A172 (cell line): ENCODE results near the gene ZSCAN5A. TPM values are rescaled to one million over a fixed set of nuclear protein-coding genes. Genes with fewer than 3 reads are reported as not detected.
"Not testable (repeated sequence)": the region's sequence is repeated elsewhere in the genome, so short reads cannot be mapped to it uniquely, and the experiment has no call there.

Experiments
- DNase-seq: peaks from one replicate; pipeline ENCODE4 v3.0.0-alpha.2; 2015; ENCODE audit warnings: low spot score
- total RNA-seq: library from RNA; depleted of rRNA; stranded (reverse); fragments of >200 nt; shearing (Covaris generic); gene quantifications from 2 replicates; pipeline ENCODE4 v1.2.3, GENCODE V29; 2014; rRNA removed

The ZSCAN5A gene
- total RNA-seq, 1 experiment from 2014 or later: 6.6 TPM

GRCh38 chr19:56211718-56212117 is 102.9 kb downstream of the ZSCAN5A start:
- DNase-seq: no peak

GRCh38 chr19:56210036-56210435 is 104.6 kb downstream of the ZSCAN5A start:
- DNase-seq: not testable (repeated sequence)

GRCh38 chr19:56209091-56209490 is 105.5 kb downstream of the ZSCAN5A start:
- DNase-seq: peak; percentile 21

DNA sequence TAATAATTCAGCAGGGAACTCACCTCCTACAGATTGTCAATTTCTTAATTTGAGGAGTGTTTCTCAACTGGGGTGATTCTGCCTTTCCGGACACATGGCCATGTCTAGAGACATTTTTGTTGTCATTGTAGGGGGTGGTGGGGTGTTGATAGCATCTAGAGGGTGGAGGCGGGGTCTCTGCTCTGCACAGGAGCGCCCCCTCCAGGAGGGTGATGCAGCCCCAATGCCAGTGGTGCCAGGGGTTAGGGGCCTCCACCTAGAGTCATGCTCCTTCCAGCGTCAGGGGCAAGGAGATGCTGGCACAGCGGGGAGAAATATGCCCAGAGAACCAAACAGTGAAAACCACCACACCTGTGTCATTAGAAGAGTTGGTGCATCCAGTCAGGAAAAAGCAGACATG is 107.1 kb downstream of the ZSCAN5A start:
- not testable (repeated sequence) for DNase-seq

DNA sequence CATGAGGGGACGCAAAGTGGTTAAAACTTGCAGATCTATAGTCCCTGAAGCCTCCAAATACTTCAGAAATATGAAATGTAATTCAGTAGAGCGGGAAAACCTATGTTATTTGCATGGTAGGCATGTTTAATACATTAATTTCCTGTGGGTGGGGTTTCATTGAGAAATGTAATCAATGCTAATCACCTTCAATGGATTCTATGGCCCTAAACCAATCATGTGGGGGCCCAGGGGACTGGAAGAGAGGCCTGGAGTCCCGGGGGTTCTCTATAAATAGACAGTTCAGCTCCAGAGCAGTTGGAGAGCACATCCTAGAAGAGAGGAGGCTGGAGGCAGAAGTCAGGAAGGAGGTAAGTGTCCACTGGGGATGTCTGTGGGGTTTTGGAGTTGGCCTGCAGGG is 112.7 kb downstream of the ZSCAN5A start, which contains the start of gene ZSCAN5C:
TSS of gene ZSCAN5C (plus strand) at position 301 of the 400 bp plus-strand sequence. CDS start 3,641 bp downstream, outside the sequence.
- no peak for DNase-seq

DNA sequence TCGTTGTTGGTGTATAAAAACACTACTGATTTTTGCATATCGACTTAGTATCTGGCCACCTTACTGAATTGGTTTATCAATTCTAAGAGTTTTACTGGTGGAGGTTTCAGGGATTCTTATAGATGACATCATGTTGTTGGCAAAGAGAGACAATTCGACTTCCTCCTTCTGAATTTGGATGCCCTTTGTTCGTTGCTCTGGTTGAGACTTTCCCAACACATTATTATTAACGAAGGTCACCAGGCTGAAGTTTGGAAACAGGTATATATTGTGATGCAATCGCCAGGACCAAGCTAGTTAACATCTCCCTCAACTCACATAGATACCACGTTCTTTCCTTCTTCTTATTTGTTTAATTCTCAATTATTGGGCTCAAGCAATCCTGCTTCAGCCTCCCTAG is 115.0 kb downstream of the ZSCAN5A start:
- DNase-seq: no peak

- DNase-seq: not testable (repeated sequence)
Observed at GRCh38 chr19:56197646-56198045, 117.0 kb downstream of the ZSCAN5A start, which contains the start of gene ZSCAN5B. Gene ZSCAN5B (minus strand): TSS chr19:56197783. CDS start chr19:56193052, 4,731 bp downstream.

DNA sequence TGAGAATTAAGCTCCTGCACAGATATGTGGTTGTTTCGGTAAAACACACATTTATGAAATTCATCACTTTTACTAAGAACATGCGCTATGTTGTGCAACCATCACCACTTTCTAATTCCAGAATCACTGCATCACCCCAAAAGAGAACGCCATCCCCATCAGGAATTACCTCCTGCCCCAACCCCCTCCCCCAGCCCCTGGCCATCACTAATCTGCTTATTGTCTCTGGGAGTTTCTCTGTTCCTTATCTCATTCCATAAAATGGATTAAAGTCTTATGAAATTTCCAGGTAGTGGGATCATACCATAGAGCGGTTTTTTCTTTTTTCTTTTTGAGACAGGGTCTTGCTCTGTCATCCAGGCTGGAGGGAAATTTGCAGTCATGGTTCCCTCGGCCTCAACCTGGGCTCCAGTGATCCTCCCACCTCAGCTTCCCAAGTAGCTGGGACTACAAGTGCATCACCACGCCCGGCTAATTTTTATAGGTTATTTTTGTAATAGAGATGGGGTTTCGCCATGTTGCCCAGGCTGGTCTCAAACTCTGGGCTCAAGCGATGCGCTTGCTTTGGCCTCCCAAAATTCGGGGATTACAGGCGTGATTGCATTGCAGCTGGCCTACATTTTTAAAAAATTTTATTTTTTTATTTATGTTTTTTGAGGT is 120.5 kb downstream of the ZSCAN5A start:
- DNase-seq: no peak

DNA sequence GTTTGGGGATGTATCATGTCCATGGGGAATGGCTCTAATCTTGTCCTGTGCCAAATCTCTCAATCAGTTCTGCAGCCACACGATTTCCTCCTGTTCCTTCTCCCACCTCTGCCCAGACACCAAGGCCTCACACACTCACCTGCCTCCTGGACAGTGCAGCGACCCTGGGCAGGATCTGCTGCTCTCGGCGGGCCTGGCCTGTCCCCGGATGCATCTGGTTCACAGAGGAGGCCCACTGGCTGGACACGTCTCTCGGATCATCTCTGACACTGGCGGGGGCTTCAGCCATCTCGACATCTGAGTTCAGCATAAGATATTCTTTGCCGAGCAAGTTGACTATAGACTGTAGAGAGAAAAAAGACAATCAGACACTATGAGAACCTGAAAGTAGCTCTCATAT is 122.9 kb downstream of the ZSCAN5A start:
- DNase-seq: no peak

DNA sequence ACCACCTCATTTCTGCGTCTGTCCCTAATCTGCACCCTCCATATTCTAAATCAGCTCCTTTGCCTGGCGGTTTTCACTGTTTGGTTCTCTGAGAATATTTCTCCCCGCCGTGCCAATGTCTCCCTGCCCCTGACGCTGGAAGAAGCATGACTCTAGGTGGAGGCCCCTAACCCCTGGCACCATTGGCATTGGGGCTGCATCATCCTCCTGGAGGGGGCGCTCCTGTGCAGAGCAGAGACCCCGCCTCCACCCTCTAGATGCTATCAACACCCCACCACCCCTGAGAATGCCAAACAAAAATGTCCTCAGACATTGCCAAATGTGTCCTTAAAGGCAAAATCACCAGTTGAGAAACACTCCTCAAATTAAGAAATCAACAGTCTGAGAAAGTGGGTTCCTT is 123.5 kb downstream of the ZSCAN5A start:
- no peak for DNase-seq

GRCh38 chr19:56189785-56190184 is 124.9 kb downstream of the ZSCAN5A start:
- DNase-seq: no peak

DNA sequence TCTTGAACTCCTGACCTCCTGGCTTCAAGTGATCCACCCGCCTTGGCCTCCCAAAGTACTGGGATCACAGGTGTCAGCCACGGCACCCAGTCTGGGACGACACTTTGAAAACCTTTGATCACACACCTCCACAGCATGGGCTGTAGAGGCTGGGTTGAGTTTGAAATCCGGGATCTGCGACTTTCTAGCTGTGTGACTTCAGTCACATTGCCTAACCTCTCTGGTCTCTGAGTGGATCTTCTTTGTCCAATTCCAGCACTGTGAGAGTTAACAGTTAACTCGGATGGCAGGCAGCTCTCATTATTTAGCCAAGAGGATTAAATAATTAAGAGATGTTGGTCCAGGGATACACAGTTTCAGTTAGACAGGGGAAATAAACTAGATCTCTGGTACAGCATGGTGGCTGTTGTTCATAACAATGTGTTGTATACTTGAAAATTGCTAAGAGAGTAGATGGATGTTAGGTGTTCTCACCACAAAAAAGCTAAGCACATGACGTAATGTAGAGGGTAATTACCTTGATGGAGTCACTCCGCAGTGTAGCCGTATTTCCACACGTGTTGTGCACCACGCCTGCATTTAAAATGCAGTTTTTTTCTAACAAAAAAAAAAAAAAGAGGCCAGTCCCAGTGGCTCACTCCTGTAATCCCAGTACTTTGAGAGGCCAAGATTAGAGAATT is 136.9 kb downstream of the ZSCAN5A start:
- no peak for DNase-seq

- no peak for DNase-seq
Observed at GRCh38 chr19:56176881-56177280, 137.8 kb downstream of the ZSCAN5A start.

DNA sequence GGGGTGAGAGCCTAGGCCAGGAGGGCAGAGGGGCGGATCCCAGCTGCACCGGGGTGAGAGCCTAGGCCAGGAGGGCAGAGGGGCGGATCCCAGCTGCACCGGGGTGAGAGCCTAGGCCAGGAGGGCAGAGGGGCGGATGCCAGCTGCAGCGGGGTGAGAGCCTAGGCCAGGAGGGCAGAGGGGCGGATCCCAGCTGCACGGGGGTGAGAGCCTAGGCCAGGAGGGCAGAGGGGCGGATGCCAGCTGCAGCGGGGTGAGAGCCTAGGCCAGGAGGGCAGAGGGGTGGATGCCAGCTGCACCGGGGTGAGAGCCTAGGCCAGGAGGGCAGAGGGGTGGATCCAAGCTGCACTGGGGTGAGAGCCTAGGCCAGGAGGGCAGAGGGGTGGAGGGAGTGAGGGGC is 138.3 kb downstream of the ZSCAN5A start:
- DNase-seq: not testable (repeated sequence)

DNA sequence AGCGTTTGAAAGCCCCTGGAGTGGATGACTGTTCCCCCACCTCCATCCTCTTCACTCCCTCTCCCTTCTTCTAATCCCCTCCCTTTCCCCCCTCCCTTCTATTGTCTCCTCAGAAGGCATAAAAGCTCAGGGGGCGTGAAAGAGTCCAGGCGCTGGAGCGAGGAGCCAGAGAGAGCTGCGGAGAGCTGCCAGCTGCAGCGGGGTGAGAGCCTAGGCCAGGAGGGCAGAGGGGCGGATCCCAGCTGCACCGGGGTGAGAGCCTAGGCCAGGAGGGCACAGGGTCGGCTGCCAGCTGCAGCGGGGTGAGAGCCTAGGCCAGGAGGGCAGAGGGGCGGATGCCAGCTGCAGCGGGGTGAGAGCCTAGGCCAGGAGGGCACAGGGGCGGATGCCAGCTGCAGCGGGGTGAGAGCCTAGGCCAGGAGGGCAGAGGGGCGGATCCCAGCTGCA is 138.8 kb downstream of the ZSCAN5A start, which contains the start of gene GALP:
TSS of gene GALP (plus strand) at position 148 of the 447 bp plus-strand sequence. CDS start 1,101 bp downstream, outside the sequence.
- DNase-seq: not testable (repeated sequence)

DNA sequence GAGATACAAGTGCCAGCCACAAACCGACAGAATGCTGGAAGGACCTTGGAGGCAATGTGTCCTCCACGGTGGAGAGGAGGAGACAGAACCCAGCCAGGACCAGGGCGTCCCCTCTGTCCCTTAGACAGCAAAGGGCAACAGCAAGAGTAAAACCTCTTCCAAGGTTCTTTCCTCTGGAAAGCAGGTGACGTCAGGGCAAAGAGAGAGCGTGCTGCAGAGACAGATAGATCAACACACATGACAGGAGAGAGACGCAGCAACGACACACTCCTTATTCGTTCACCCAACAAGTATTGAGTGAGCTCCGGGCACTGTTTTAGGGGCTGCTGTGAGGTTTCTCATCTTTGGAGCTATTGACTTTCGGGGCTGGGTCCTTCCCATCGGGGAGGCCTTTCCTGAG is 140.1 kb downstream of the ZSCAN5A start:
- no peak for DNase-seq

- no peak for DNase-seq
Observed at GRCh38 chr19:56174086-56174485, 140.6 kb downstream of the ZSCAN5A start.

Other genes with a start within 250 kb of the ZSCAN5A start
- 18.1 and 44.8 TPM in 2 replicates for gene ZNF787, start 193.5 kb downstream of the ZSCAN5A start, total RNA-seq
- 27.5 and 29.4 TPM in 2 replicates for gene ZNF444, start 173.6 kb downstream of the ZSCAN5A start, total RNA-seq
- not detected in 2 replicates for gene GALP, start 138.8 kb downstream of the ZSCAN5A start, total RNA-seq
- gene ZSCAN5B, start 117.1 kb downstream of the ZSCAN5A start, total RNA-seq: not detected in 2 replicates
- not detected in 2 replicates for gene ZSCAN5C, start 112.6 kb downstream of the ZSCAN5A start, total RNA-seq
- gene EDDM13, start 42.1 kb downstream of the ZSCAN5A start, total RNA-seq: not detected in 2 replicates
- 0.31 and 1.5 TPM in 2 replicates for gene ZNF582, start 78.7 kb upstream of the ZSCAN5A start, total RNA-seq
- gene ZNF583, start 89.5 kb upstream of the ZSCAN5A start, total RNA-seq: 11.5 and 14.0 TPM in 2 replicates
- 4.4 and 5.5 TPM in 2 replicates for gene ZNF667, start 162.5 kb upstream of the ZSCAN5A start, total RNA-seq
- 2.8 TPM in 2 replicates for gene ZNF471, start 193.0 kb upstream of the ZSCAN5A start, total RNA-seq
- gene ZFP28, start 224.1 kb upstream of the ZSCAN5A start, total RNA-seq: 9.9 and 13.5 TPM in 2 replicates